Uterus (tissue), 4 donors: ENCODE data around the gene FAM120A. TPM values are rescaled to one million over a fixed set of nuclear protein-coding genes. Genes with fewer than 3 reads are reported as not detected.

Experiments used
- DNase-seq, 2 donors: peaks; one replicate each; pipeline ENCODE4 v3.0.0-alpha.2; 2019 to 2020
- H3K27ac ChIP-seq, 2 donors: fragments of 200-600 bp; sonication (generic); 1 replicate in 1 of 2; 2 replicates in 1 of 2; pipeline ENCODE4 v1.5.1; 2016 to 2018
- H3K27me3 ChIP-seq, 2 donors: fragments of 200-600 bp; sonication (generic); one replicate each; pipeline ENCODE4 v1.5.1; 2018 to 2019; ENCODE audit warnings: control low read depth in 1 of 2
- H3K36me3 ChIP-seq, 2 donors: fragments of 200-600 bp; sonication (generic); one replicate each; pipeline ENCODE4 v1.5.1; 2019; ENCODE audit warnings: control low read depth in 1 of 2
- H3K4me1 ChIP-seq, 2 donors: fragments of 200-600 bp; sonication (generic); one replicate each; pipeline ENCODE4 v1.5.1; 2018 to 2019; ENCODE audit warnings: control low read depth in 1 of 2
- H3K4me3 ChIP-seq, 2 donors: fragments of 200-600 bp; sonication (generic); 1 replicate in 1 of 2; 2 replicates in 1 of 2; pipeline ENCODE4 v1.5.1; 2018 to 2019; ENCODE audit warnings: mild to moderate bottlenecking in 1 of 2
- H3K9me3 ChIP-seq, 2 donors: fragments of 200-600 bp; sonication (generic); one replicate each; pipeline ENCODE4 v1.5.1; 2019; ENCODE audit warnings: control low read depth in 1 of 2
- POLR2A ChIP-seq, 2 donors: fragments of 450-650 bp; IDR thresholded peaks; one replicate each; pipeline ENCODE4 v1.6.1; 2016; ENCODE audit warnings: antibody characterized with exemption in 2 of 2, mild to moderate bottlenecking in 1 of 2, moderate library complexity in 1 of 2
- intact Hi-C: fragments of 100-400 bp; cut with DNase I; formaldehyde crosslinking; loops from one replicate; pipeline ENCODE4 v1.15.1; 2023; ENCODE audit warnings: low total_unique reads
- total RNA-seq, 4 donors: library from RNA; depleted of rRNA in 3 of 4; stranded (reverse); fragments of >200 nt in 3 of 4; gene quantifications; one replicate each; pipeline versions ENCODE4 v1.1.0 to v1.2.4, GENCODE V29; 2014 to 2023
- TF ChIP-seq, protein P1 (sequence below), 4 experiments: fragments of 200-600 bp in 2 of 4; fragments of 450-650 bp in 2 of 4; sonication (generic) in 2 of 4; IDR thresholded peaks; one replicate each; pipeline ENCODE4 v1.5.1; 2016 to 2019; ENCODE audit warnings: antibody characterized with exemption in 4 of 4, mild to moderate bottlenecking in 2 of 4, moderate library complexity in 1 of 4
- donor health status: DM: yes; HTN: yes; CAD: no.

Gene FAM120A
- total RNA-seq, 4 donors from 2014 or later, result 36.8 to 110 (median 103) TPM

DNA sequence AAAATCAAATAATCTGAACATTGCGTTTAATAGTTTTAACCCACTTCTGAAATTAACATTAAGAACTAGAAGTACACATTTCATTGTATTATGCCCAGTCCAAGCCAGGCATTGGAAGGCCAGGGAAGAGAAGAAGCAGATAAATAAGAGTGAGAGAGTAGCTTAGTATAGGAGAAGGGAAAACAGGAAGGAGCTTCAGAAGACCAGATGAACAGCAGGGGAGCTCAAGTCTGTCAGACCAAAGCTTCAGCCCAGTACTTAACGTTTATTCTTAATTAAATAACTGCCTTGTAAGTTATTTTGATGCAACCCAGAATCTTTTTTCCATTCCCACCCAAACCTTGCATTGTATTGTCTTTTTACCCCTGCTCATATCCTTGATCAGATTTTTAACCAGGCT is 13.4 kb downstream of the FAM120A start:
- no peaks in the 10 kb centered on the region for H3K9me3 ChIP-seq
- H3K4me3 ChIP-seq, result no peak overlapping the region
- TF ChIP-seq, protein P1, sequence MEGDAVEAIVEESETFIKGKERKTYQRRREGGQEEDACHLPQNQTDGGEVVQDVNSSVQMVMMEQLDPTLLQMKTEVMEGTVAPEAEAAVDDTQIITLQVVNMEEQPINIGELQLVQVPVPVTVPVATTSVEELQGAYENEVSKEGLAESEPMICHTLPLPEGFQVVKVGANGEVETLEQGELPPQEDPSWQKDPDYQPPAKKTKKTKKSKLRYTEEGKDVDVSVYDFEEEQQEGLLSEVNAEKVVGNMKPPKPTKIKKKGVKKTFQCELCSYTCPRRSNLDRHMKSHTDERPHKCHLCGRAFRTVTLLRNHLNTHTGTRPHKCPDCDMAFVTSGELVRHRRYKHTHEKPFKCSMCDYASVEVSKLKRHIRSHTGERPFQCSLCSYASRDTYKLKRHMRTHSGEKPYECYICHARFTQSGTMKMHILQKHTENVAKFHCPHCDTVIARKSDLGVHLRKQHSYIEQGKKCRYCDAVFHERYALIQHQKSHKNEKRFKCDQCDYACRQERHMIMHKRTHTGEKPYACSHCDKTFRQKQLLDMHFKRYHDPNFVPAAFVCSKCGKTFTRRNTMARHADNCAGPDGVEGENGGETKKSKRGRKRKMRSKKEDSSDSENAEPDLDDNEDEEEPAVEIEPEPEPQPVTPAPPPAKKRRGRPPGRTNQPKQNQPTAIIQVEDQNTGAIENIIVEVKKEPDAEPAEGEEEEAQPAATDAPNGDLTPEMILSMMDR (IDR thresholded peaks at IDR 0.05), result no peak
- TF ChIP-seq POLR2A (IDR thresholded peaks at IDR 0.05), result no peak
- H3K27ac ChIP-seq, result no peak overlapping the region
- peaks cover 10 to 13% of the 10 kb centered on the region in 2 donors for H3K4me1 ChIP-seq
- no peaks in the 10 kb centered on the region for H3K36me3 ChIP-seq
- H3K27me3 ChIP-seq, result no peaks in the 10 kb centered on the region
- no peak for DNase-seq
- intact Hi-C loops, result no loop called here

DNA sequence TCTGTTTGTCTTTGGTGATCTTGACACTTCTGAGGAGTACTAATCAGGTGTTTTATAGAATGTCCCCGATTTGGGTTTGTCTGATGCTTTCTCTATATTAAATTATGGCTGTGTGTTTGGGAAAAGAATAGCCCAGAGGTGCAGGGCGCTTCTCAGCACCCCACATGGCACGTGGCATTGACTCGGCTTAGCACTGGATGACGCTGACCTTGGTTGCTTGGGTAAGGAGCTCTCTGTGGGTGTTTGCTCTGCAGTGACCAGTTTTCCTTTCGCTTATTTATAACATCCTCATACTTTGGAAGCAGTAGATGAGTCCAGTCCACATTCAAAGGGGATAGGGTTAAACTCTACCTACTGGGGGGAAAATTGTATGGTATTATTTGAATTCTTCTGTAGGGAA is 14.4 kb downstream of the FAM120A start:
- TF ChIP-seq, protein P1 (IDR thresholded peaks at IDR 0.05), result no peak
- no peak for TF ChIP-seq POLR2A (IDR thresholded peaks at IDR 0.05)
- H3K27ac ChIP-seq, result no peak overlapping the region
- no peaks in the 10 kb centered on the region for H3K36me3 ChIP-seq
- DNase-seq, result no peak
- intact Hi-C loops, result no loop called here
- no peaks in the 10 kb centered on the region for H3K9me3 ChIP-seq
- no peaks in the 10 kb centered on the region for H3K27me3 ChIP-seq
- peaks cover 10 to 13% of the 10 kb centered on the region in 2 donors for H3K4me1 ChIP-seq
- no peak overlapping the region for H3K4me3 ChIP-seq

DNA sequence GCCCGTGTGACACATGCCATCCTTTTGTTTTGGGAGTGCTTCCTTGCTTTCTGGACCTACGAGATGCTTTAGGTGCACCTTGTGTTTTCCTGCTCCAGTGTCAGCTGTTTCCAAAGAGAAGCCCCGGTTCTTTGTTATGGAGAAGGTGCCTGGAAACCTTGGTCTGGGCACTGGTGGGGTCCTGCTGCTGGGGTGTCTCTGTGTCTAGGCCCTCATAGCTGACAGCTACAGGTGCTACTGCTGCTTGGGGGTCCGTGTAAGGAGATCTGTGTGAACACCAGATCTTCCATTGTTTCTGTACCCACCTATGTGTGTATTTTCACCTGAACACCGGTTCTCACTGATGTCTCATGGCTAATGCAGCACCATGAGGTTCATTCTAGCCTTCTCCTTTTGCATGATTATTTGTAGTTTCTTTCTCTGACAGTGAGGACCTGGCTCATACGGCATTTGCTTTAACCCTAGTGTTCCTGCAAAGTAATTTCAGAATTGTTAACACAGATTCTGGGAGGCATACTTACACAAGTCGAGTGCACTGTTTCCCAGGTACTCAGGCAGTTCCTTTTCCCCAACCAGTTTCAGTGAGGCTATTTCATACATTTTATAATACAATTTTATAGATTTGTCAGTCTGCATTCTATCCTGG is 15.1 kb downstream of the FAM120A start:
- H3K36me3 ChIP-seq, result no peaks in the 10 kb centered on the region
- no peak for TF ChIP-seq POLR2A (IDR thresholded peaks at IDR 0.05)
- TF ChIP-seq, protein P1 (IDR thresholded peaks at IDR 0.05), result no peak
- H3K4me3 ChIP-seq, result no peak overlapping the region
- no peak overlapping the region for H3K27ac ChIP-seq
- peaks cover 10 to 13% of the 10 kb centered on the region in 2 donors for H3K4me1 ChIP-seq
- intact Hi-C loops, result no loop called here
- no peak for DNase-seq
- H3K27me3 ChIP-seq, result no peaks in the 10 kb centered on the region
- no peaks in the 10 kb centered on the region for H3K9me3 ChIP-seq

DNA sequence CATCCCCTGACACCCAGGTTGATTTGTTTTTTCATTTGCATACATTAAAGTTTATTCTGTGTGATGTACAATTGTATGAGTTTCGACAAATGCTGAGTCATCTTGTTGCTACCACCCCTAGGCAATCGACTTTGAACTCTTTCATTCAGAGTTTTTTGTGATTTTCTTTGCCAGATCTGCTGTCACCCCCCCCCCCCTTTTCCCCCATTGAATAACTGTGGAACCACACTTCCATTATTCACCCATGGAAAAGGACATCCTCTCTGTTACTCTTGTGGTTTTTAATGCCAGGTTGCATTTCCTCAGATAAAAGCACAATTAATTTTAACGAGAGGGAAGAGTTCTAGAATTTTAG is 15.6 kb downstream of the FAM120A start:
- intact Hi-C loops, result no loop called here
- H3K27me3 ChIP-seq, result no peaks in the 10 kb centered on the region
- no peaks in the 10 kb centered on the region for H3K36me3 ChIP-seq
- peaks cover 10 to 13% of the 10 kb centered on the region in 2 donors for H3K4me1 ChIP-seq
- H3K9me3 ChIP-seq, result no peaks in the 10 kb centered on the region
- H3K27ac ChIP-seq, result no peak overlapping the region
- DNase-seq, result no peak
- no peak overlapping the region for H3K4me3 ChIP-seq
- TF ChIP-seq, protein P1 (IDR thresholded peaks at IDR 0.05), result no peak

DNA sequence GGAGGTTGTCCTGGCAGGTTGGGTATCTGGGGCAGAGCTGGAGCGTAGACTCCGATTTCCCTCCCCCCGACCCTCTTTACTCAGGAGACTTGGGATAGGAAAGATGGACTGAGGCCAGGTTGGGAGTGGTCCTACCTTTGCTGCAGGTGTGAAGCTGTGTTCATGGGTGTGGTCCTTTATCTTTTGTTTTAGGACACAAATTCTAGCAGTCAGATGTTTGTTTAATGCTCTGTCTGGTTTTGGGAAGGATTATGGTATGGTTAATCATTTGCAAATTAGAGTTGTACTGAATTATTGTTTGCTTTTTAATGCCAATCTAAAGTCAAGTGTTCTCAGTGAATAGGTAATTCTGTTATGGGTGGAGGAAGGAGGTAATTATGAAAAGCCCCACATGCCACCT is 16.0 kb downstream of the FAM120A start:
- no peak for DNase-seq
- H3K9me3 ChIP-seq, result no peaks in the 10 kb centered on the region
- no peak overlapping the region for H3K4me3 ChIP-seq
- H3K27me3 ChIP-seq, result no peaks in the 10 kb centered on the region
- TF ChIP-seq, protein P1 (IDR thresholded peaks at IDR 0.05), result no peak
- no peak for TF ChIP-seq POLR2A (IDR thresholded peaks at IDR 0.05)
- H3K27ac ChIP-seq, result no peak overlapping the region
- intact Hi-C loops, result no loop called here
- peaks cover 10 to 13% of the 10 kb centered on the region in 2 donors for H3K4me1 ChIP-seq
- no peaks in the 10 kb centered on the region for H3K36me3 ChIP-seq
